Cardiac muscle cell (in vitro differentiated cells and primary cell): ENCODE data around the gene CHPT1. TPM values are rescaled to one million over a fixed set of nuclear protein-coding genes. Genes with fewer than 3 reads are reported as not detected.

Experiments
- DNase-seq, 2 donors: peaks; one replicate each; pipeline versions ENCODE4 v3.0.0 to v3.0.0-alpha.2; 2010 to 2017; ENCODE audit warnings: low read depth in 1 of 2, low spot score in 1 of 2
- H3K27ac ChIP-seq: fragments of 200-600 bp; sonication (generic); 2 replicates; pipeline ENCODE4 v1.5.1; 2016
- H3K27me3 ChIP-seq: fragments of 200-600 bp; sonication (generic); 2 replicates; pipeline ENCODE4 v1.6.0; 2016; ENCODE audit warnings: control low read depth
- H3K36me3 ChIP-seq: fragments of 200-600 bp; sonication (generic); 2 replicates; pipeline ENCODE4 v1.5.1; 2016; ENCODE audit warnings: control low read depth
- H3K4me1 ChIP-seq: fragments of 200-600 bp; sonication (generic); 2 replicates; pipeline ENCODE4 v1.8.1; 2017; ENCODE audit warnings: low read depth, mild to moderate bottlenecking, mixed run types
- H3K4me3 ChIP-seq: fragments of 200-600 bp; sonication (generic); 2 replicates; pipeline ENCODE4 v1.5.1; 2016; ENCODE audit warnings: mild to moderate bottlenecking
- H3K9me3 ChIP-seq: fragments of 200-600 bp; sonication (generic); 2 replicates; pipeline ENCODE4 v1.5.1; 2017; ENCODE audit warnings: low read depth, mild to moderate bottlenecking, control low read depth
- CTCF ChIP-seq: IDR thresholded peaks from 2 replicates; pipeline ENCODE4 v1.5.1; 2012; ENCODE audit warnings: low read depth, mild to moderate bottlenecking, low read length
- polyA plus RNA-seq: library from polyadenylated mRNA; unstranded; fragments of >200 nt; fragmentation: Nextera tagmentation; extraction: Ambion mirVana; gene quantifications from 2 replicates; pipeline ENCODE4 v1.2.1, GENCODE V29; 2016
- total RNA-seq: library from RNA; depleted of rRNA; stranded (reverse); fragments of >200 nt; gene quantifications from 2 replicates; pipeline ENCODE4 v1.2.3, GENCODE V29; 2016

The CHPT1 gene
- total and polyA plus RNA-seq, 2 experiments from 2014 or later, result 13.7 to 44.4 TPM

- Histone ChIP-seq H3K4me3 (no peak overlapping the region), H3K27me3 (no peaks in the 10 kb centered on the region), H3K36me3 (no peaks in the 10 kb centered on the region), H3K4me1 (no peaks in the 10 kb centered on the region), H3K27ac (no peak overlapping the region), H3K9me3 (no peaks in the 10 kb centered on the region)
- DNase-seq, result peak in 1 of 2 donors; percentile 30
- no peak for TF ChIP-seq CTCF
Measured at GRCh38 chr12:101764051-101764792, 66.8 kb downstream of the CHPT1 start.

- H3K36me3 ChIP-seq, result no peaks in the 10 kb centered on the region
Measured at GRCh38 chr12:101767537-101767936, 70.1 kb downstream of the CHPT1 start.

GRCh38 chr12:101768781-101769180, 71.3 kb downstream of the CHPT1 start:
- no peak for TF ChIP-seq CTCF
- Histone ChIP-seq H3K27ac (no peak overlapping the region), H3K27me3 (no peaks in the 10 kb centered on the region), H3K36me3 (no peaks in the 10 kb centered on the region), H3K9me3 (no peaks in the 10 kb centered on the region), H3K4me1 (no peaks in the 10 kb centered on the region), H3K4me3 (no peak overlapping the region)
- no peak for DNase-seq

More at GRCh38 chr12:101767537-101767936, 70.1 kb downstream of the CHPT1 start:
- Histone ChIP-seq H3K27ac (no peak overlapping the region), H3K27me3 (no peaks in the 10 kb centered on the region), H3K4me3 (no peak overlapping the region), H3K4me1 (no peaks in the 10 kb centered on the region), H3K9me3 (no peaks in the 10 kb centered on the region)
- no peak for TF ChIP-seq CTCF
- no peak for DNase-seq

- TF ChIP-seq CTCF, result no peak
- H3K27me3 ChIP-seq, result no peaks in the 10 kb centered on the region
- no peak overlapping the region for H3K27ac ChIP-seq
- H3K4me3 ChIP-seq, result no peak overlapping the region
- H3K9me3 ChIP-seq, result no peaks in the 10 kb centered on the region
- DNase-seq, result no peak
- no peaks in the 10 kb centered on the region for H3K36me3 ChIP-seq
- no peaks in the 10 kb centered on the region for H3K4me1 ChIP-seq
Measured at GRCh38 chr12:101769865-101770264, 72.4 kb downstream of the CHPT1 start.

- Histone ChIP-seq H3K4me3 (no peak overlapping the region), H3K36me3 (no peaks in the 10 kb centered on the region), H3K27ac (no peak overlapping the region), H3K4me1 (no peaks in the 10 kb centered on the region), H3K9me3 (no peaks in the 10 kb centered on the region), H3K27me3 (no peaks in the 10 kb centered on the region)
- DNase-seq, result peak in 1 of 2 donors; percentile 38
- no peak for TF ChIP-seq CTCF
Measured at GRCh38 chr12:101772012-101772775, 74.8 kb downstream of the CHPT1 start.
